AG04449 (cell line): ENCODE results near the gene MPO.

ENCODE experiments used
- CTCF ChIA-PET: fragments of 350-600 bp; formaldehyde crosslinking; extraction: SDS; loops from one replicate; lab custom pipeline; 2021; ENCODE audit warnings: antibody characterized with exemption; lab: Yijun Ruan, JAX
- POLR2A ChIA-PET: fragments of 400-600, 350-600 bp; formaldehyde crosslinking; extraction: SDS; loops from one replicate; lab custom pipeline; 2020; ENCODE audit warnings: antibody characterized with exemption, inconsistent platforms; lab: Yijun Ruan, JAX
- DNase-seq: peaks from one replicate; pipeline ENCODE4 v3.0.0-alpha.2; 2010; ENCODE audit warnings: low read depth, low spot score
- H3K4me3 ChIP-seq: 2 replicates; pipeline ENCODE4 v1.5.1; 2011; ENCODE audit warnings: low read depth, mild to moderate bottlenecking, control low read depth, low read length
- CTCF ChIP-seq: IDR thresholded peaks from one replicate; pipeline ENCODE4 v1.5.1; 2011; ENCODE audit warnings: mild to moderate bottlenecking, moderate library complexity, low read length, control low read depth, inconsistent platforms; ENCODE audit not compliant: insufficient read depth; ENCODE audit errors: missing control alignments

The MPO gene

GRCh38 chr17:58304750-58305486 lies 24.2 kb upstream of the MPO start:
- TF ChIP-seq CTCF: no peak
- POLR2A ChIA-PET: no interaction called here
- H3K4me3 ChIP-seq: no peak overlapping the region
- DNase-seq: no peak
- CTCF ChIA-PET: interaction anchor here (0.6 to 4.3 kb wide), 11 partner anchors 7 to 143 kb away, joined by 3 to 30 read pairs (median 4); partner anchors contain the start of gene RNF43

GRCh38 chr17:58303971-58304749 lies 23.4 kb upstream of the MPO start:
- CTCF ChIA-PET: interaction anchor here (0.6 to 4.3 kb wide), 16 partner anchors 8 to 144 kb away, joined by 3 to 30 read pairs (median 4); partner anchors contain the start of gene RNF43
- POLR2A ChIA-PET: no interaction called here
- no peak for DNase-seq
- H3K4me3 ChIP-seq: no peak overlapping the region
- TF ChIP-seq CTCF: peak; percentile 85

DNA sequence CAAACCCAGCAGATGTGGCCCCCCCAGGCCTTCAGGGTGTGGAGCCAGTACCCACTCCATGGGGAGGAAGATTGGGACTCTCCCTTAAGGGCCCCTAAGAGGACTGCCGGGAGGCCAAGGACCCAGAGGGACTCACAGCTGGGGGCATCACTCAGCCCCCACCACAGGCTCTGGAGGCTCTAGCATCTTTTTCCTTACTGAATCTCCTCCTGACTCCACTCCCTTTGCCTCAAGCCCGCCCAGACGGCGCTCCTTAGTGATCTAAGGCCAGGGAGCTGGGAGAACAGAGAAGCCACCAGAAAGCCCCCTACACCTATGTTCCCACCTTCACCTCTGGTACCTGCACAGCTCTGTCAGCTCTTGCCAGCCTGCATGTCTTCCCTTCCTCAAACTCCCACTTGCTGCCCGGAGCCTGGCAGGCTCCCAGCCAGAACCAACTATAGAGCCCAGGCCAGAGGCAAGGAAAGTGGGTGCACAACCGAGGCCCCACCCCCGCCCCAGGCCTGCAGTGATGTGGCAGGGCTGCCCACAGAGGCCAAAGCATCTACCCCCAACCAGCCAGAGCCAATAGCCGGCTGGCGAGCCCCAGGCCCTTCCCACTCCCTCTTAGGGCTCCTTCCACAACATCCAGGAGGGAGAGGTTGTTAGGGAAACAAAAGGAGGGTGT lies 22.3 kb upstream of the MPO start:
- ChIA-PET CTCF (interaction anchor here (0.7 to 4.3 kb wide), 5 partner anchors 14 to 145 kb away, joined by 3 to 30 read pairs (median 3); no protein-coding TSS in a partner anchor), POLR2A (no interaction called here)
- H3K4me3 ChIP-seq: no peak overlapping the region

GRCh38 chr17:58302171-58302918 lies 21.6 kb upstream of the MPO start:
- TF ChIP-seq CTCF: no peak

More for the DNA sequence above, 22.3 kb upstream of the MPO start:
- TF ChIP-seq CTCF: no peak
- DNase-seq: no peak

GRCh38 chr17:58301504-58302150 lies 20.9 kb upstream of the MPO start:
- no peak overlapping the region for H3K4me3 ChIP-seq
- CTCF ChIA-PET: interaction anchor here (0.6 to 2.1 kb wide), 4 partner anchors 13 to 176 kb away, joined by 3 to 7 read pairs (median 4); no protein-coding TSS in a partner anchor
- POLR2A ChIA-PET: no interaction called here
- no peak for TF ChIP-seq CTCF
- no peak for DNase-seq

More at GRCh38 chr17:58302171-58302918, 21.6 kb upstream of the MPO start:
- H3K4me3 ChIP-seq: no peak overlapping the region
- POLR2A ChIA-PET: no interaction called here
- CTCF ChIA-PET: interaction anchor here (0.6 to 4.3 kb wide), 7 partner anchors 12 to 177 kb away, joined by 3 to 30 read pairs (median 4); no protein-coding TSS in a partner anchor
- DNase-seq: no peak
